ENCODE data around the gene MOCS1.

Gene MOCS1

DNA sequence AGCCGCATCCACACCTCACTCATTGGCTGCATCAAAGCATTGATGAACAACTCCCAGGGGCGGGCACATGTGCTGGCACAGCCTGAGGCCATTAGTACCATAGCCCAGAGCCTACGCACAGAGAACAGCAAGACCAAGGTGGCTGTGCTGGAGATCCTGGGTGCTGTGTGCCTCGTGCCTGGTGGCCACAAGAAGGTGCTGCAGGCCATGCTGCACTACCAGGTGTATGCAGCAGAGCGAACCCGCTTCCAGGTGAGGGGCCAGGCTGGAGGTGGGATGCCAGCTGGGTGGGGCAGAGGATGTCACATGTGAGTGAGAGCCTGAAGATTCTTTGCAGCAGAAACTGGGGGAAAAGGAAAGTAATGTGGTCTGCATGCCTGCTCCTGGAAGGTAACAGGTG is 66.7 kb downstream of the MOCS1 start:
- no peaks in the 10 kb centered on the region for H3K79me2 ChIP-seq (ENCODE audit: insufficient read depth, low read length)
- no peaks in the 10 kb centered on the region for H3K4me1 ChIP-seq (ENCODE audit: insufficient read depth, low read length)
- no peak overlapping the region for H2AFZ ChIP-seq (ENCODE audit: low read depth, low read length)
- no peaks in the 10 kb centered on the region for H3K9me3 ChIP-seq (ENCODE audit: insufficient read depth, low read length, severe bottlenecking)
- DNase-seq (no peak), ATAC-seq (ENCODE audit: insufficient read depth, low read depth) (no peak)
- TF ChIP-seq EZH2 (IDR thresholded peaks at IDR 0.05; ENCODE audit: borderline replicate concordance, low read depth, low read length, severe bottlenecking), result no peak
- TF ChIP-seq, protein P1, sequence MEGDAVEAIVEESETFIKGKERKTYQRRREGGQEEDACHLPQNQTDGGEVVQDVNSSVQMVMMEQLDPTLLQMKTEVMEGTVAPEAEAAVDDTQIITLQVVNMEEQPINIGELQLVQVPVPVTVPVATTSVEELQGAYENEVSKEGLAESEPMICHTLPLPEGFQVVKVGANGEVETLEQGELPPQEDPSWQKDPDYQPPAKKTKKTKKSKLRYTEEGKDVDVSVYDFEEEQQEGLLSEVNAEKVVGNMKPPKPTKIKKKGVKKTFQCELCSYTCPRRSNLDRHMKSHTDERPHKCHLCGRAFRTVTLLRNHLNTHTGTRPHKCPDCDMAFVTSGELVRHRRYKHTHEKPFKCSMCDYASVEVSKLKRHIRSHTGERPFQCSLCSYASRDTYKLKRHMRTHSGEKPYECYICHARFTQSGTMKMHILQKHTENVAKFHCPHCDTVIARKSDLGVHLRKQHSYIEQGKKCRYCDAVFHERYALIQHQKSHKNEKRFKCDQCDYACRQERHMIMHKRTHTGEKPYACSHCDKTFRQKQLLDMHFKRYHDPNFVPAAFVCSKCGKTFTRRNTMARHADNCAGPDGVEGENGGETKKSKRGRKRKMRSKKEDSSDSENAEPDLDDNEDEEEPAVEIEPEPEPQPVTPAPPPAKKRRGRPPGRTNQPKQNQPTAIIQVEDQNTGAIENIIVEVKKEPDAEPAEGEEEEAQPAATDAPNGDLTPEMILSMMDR (IDR thresholded peaks at IDR 0.05; ENCODE audit: borderline replicate concordance, extremely low read depth, low read length, poor library complexity, severe bottlenecking), result peak; percentile 39
- no peak overlapping the region for H3K4me3 ChIP-seq (ENCODE audit: low read depth in 1 of 2, low read length in 2 of 2)
- no peak overlapping the region for H3K4me2 ChIP-seq (ENCODE audit: insufficient read depth, low read length)
- H4K20me1 ChIP-seq (ENCODE audit: insufficient read depth, low read length), result no peaks in the 10 kb centered on the region
- H3K27me3 ChIP-seq (ENCODE audit: insufficient read depth, low read length, poor library complexity), result no peaks in the 10 kb centered on the region
- H3K36me3 ChIP-seq (ENCODE audit: insufficient read depth, low read length), result no peaks in the 10 kb centered on the region
- no peak overlapping the region for H3K27ac ChIP-seq (ENCODE audit: low read length)
- no peak overlapping the region for H3K9ac ChIP-seq (ENCODE audit: low read depth, low read length)

DNA sequence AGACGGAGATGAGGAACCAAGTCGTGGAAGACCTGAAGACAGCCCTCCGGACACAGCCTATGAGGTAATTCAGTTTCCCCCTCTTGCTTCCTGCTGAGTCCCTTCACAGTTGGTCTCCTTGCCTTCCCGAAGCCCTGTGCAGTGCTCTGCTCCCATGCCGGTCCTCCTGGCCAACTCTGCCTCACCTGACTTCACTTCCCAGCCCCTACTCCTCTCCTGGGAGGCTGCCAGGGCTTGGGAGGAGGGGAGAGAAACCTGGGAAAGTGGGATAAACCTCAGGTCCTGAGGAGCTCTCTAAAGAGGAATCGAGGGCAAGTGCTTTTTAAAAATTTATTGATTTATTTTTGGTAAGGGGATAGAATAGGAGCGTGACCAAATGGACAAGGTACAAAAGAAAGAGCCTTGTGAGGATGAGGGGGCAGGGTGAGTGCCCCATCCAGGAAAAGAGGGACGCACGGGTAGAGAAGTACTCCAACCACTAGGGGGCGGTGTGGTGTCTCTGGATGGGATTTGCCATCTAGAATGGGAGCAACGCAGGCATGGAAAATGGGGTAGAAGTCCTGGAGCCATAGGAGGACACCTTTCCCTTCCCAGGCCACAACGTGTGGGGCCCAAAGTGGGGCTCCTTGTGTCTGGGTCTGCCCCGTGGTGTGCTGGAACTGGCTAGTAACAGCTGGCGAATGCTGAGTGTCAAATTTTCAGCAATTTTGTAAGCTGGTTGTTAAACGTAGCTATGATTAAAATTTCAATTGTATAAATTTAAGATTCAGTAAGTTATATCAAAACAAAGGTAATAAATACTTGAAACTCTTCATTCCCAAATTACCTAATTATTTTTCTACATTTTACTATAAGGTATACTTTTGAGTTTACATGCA is 69.0 kb downstream of the MOCS1 start:
- no peak overlapping the region for H3K4me3 ChIP-seq (ENCODE audit: low read depth in 1 of 2, low read length in 2 of 2)
- H3K9me3 ChIP-seq (ENCODE audit: insufficient read depth, low read length, severe bottlenecking), result no peaks in the 10 kb centered on the region
- no peaks in the 10 kb centered on the region for H3K4me1 ChIP-seq (ENCODE audit: insufficient read depth, low read length)
- no peak overlapping the region for H3K4me2 ChIP-seq (ENCODE audit: insufficient read depth, low read length)
- H3K27me3 ChIP-seq (ENCODE audit: insufficient read depth, low read length, poor library complexity), result no peaks in the 10 kb centered on the region
- H3K36me3 ChIP-seq (ENCODE audit: insufficient read depth, low read length), result no peaks in the 10 kb centered on the region
- DNase-seq (peak; percentile 67), ATAC-seq (ENCODE audit: insufficient read depth, low read depth) (peak; percentile 67)
- H3K79me2 ChIP-seq (ENCODE audit: insufficient read depth, low read length), result no peaks in the 10 kb centered on the region
- no peak overlapping the region for H3K27ac ChIP-seq (ENCODE audit: low read length)
- no peak overlapping the region; the same call in 1 of the 2 replicates for H2AFZ ChIP-seq (ENCODE audit: low read depth, low read length)
- H3K9ac ChIP-seq (ENCODE audit: low read depth, low read length), result no peak overlapping the region
- TF ChIP-seq, protein P1 (IDR thresholded peaks at IDR 0.05; ENCODE audit: borderline replicate concordance, extremely low read depth, low read length, poor library complexity, severe bottlenecking), result peak; percentile 82
- TF ChIP-seq EZH2 (IDR thresholded peaks at IDR 0.05; ENCODE audit: borderline replicate concordance, low read depth, low read length, severe bottlenecking), result no peak
- H4K20me1 ChIP-seq (ENCODE audit: insufficient read depth, low read length), result no peaks in the 10 kb centered on the region; the same call in 1 of the 2 replicates

- no peaks in the 10 kb centered on the region; the same call in 1 of the 2 replicates for H4K20me1 ChIP-seq (ENCODE audit: insufficient read depth, low read length)
- no peak overlapping the region for H2AFZ ChIP-seq (ENCODE audit: low read depth, low read length)
- ATAC-seq (ENCODE audit: insufficient read depth, low read depth), result no peak
- no peak overlapping the region for H3K4me2 ChIP-seq (ENCODE audit: insufficient read depth, low read length)
- no peaks in the 10 kb centered on the region for H3K36me3 ChIP-seq (ENCODE audit: insufficient read depth, low read length)
- DNase-seq, result no peak
- no peak overlapping the region for H3K4me3 ChIP-seq (ENCODE audit: low read depth in 1 of 2, low read length in 2 of 2)
- no peaks in the 10 kb centered on the region for H3K27me3 ChIP-seq (ENCODE audit: insufficient read depth, low read length, poor library complexity)
- H3K27ac ChIP-seq (ENCODE audit: low read length), result no peak overlapping the region
- H3K4me1 ChIP-seq (ENCODE audit: insufficient read depth, low read length), result no peaks in the 10 kb centered on the region
- no peaks in the 10 kb centered on the region for H3K79me2 ChIP-seq (ENCODE audit: insufficient read depth, low read length)
- no peaks in the 10 kb centered on the region for H3K9me3 ChIP-seq (ENCODE audit: insufficient read depth, low read length, severe bottlenecking)
- no peak overlapping the region for H3K9ac ChIP-seq (ENCODE audit: low read depth, low read length)
- TF ChIP-seq, protein P1 (IDR thresholded peaks at IDR 0.05; ENCODE audit: borderline replicate concordance, extremely low read depth, low read length, poor library complexity, severe bottlenecking), result no peak
- TF ChIP-seq EZH2 (IDR thresholded peaks at IDR 0.05; ENCODE audit: borderline replicate concordance, low read depth, low read length, severe bottlenecking), result no peak
These were observed 72.6 kb downstream of the MOCS1 start for GRCh38 chr6:39861663-39862062.

Data from DND-41 (cell line).